Stimulated activated CD4-positive, alpha-beta T cell treated with anti-CD3 and anti-CD28 coated beads, TNF-alpha, amount 100 ng/mL, for 48 hours (primary cell): ENCODE results near the gene POLG2.
"Not testable (repeated sequence)": the region's sequence is repeated elsewhere in the genome, so short reads cannot be mapped to it uniquely, and the experiment has no call there.

Experiments
- DNase-seq, 3 donors: peaks; one replicate each; pipeline ENCODE4 v3.0.0-alpha.2; 2020; ENCODE audit warnings: low read depth in 3 of 3

POLG2 gene

DNA sequence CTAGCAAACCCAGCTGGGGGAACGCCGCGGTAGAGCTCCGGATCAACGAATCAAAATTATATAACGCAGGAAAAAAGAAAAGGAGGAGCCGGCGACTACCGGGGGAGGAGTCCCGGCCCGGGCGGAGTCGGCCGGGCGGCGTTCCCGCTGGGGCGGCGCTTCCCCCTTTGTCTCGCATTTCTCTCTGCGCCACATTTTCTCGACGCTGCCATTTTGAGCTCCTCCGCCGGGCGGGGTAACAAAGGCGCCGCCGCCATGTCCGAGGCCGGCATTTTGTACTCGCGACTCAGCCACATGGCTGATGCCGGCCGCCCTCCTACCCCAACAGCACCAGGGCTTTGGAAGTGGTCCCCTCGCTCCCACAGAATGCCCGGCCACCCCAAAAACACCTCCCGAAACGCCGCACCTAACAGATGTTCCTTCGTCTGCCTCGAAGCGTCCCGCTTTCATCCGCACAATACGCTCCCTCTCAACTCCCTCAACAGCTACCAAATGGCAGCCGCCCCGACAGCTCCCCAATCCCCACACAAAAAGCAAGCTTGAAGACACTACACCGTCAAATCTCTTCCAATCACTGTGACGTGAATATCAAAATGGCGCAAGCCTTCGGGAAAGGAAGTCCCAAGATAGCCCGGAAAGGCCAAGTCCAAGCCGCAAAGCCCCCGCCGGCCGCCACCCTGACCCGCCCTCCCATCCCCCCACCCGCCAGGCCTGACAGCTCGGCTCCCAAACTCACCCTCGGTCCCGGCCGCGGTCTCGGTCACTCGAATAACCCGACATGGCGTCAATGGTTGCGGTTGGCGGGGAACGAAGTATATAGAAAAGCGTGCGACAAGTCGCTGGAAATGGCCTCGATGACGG is 8.7 kb upstream of the POLG2 start:
- DNase-seq, result peak; percentile 62 to 74 (median 72)

DNA sequence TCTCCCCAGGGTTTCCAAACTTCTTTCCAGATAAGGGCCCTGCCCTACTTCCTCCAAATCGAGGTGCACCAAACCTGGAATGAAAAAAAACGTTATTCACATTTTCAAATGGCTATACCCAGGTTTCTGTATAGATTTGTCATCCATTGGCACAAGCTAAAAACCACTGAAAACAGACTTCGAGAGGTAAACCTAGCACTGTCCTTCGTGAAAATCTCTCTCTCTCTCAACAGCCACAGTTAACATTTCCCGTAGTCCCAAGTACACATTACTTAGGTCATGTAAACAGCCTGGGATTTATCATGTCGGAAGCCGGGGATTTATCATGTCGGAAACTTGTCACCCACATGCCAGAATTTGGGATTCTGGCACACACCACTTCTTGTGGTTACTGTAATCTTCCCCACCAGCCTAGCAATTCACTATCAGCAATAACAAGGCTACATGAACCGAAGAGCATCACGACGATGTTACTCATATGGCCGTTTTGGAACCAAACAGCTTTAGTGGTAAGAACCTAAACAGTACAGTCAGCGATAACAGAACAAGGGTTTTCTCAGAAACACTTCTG is 8.0 kb upstream of the POLG2 start:
- DNase-seq, result no peak

DNA sequence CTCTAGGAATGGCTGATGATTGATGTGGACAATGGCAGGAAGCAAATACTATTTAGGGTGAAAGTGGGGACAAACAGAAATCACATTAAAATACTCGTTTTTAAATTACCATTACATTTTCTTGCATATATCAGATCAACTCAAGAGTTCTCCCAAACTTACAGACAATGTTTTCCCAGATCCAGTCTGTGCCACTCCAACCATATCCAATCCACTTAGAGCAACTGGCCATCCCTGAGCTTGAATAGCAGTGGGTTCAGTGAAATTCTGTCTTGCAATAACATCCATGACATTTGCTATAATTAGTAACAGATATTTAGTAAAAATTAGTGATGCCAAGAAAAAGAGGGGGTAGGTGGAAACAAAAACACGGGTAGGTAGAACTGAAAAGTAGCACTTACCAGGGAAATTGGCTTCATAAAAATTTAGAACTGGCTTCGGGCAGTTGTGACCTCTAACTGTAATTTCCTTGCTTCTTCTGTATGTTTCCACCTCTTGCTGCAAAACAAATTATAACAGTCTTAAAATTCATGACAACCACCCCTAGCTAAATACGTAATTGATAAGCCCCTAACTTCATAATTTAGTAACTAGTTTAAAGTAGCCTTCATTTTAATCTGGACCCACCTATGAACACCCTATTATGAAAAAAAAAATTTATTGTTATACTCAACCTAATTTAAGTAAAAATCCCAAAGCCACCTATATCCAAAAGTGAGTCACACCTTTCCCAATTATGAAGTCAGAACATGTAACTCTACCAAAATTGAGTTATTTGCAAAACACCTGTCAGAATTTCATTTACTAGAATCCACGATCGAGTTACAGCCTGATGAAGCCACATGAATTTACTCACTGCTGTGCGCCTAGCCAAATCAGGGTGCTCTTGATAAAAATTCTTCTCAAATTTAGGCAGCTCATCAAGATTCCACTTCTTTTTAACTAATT is 7.2 kb upstream of the POLG2 start:
- DNase-seq, result no peak

DNA sequence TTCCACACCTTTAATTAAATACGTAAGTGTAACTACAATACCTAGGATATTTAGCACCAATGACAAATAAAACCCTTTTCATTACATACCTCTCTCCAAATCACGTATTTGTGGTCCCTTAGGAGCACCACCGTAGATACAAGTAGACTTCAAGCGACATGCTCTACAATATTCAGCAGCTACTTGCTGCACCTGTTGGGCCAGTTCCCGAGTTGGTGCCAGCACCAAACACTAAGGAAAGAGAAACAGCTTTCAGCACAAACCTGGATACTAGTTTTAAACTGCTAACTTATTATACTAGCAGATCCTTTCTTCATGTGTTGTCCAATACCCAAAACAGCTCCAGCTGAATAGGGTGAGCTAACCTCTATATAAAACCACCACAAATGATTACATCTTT is 6.5 kb upstream of the POLG2 start:
- DNase-seq, result no peak

DNA sequence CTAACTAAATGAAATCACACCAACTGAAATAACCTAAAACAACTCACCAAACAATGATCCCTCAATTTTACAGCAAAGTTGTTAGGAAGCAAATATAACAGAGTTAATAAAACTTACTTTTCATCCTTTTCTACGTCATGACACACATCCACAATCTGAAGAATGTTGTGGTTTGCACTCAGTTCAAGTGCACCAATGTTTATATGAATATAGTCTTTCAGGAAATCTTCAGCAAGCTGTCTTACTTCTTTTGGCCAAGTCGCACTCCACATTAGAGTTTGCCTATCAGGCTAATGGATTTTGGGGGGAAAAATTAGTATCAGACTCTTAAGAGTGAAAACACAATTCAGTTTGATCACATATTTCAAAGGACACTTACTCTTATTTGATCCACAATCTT is 6.0 kb upstream of the POLG2 start:
- no peak for DNase-seq

DNA sequence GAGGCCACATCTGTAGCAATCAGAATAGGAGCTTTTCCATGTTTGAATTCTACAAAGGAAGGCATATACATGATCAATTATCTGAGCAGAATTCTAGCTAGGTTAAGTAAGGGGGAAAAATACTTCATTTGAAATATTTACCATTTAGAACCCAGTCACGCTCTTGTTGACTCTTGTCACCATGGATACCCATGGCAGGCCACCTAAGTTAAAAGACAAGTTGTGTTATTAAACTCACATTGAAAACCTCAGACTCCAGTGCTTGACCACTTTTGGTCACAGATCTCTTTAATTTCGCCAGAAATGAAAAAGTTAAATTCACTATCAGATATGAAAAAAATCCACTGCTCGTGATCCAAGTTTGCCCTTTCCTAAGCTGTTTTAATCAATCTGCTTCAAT is 5.2 kb upstream of the POLG2 start:
- DNase-seq, result no peak

DNA sequence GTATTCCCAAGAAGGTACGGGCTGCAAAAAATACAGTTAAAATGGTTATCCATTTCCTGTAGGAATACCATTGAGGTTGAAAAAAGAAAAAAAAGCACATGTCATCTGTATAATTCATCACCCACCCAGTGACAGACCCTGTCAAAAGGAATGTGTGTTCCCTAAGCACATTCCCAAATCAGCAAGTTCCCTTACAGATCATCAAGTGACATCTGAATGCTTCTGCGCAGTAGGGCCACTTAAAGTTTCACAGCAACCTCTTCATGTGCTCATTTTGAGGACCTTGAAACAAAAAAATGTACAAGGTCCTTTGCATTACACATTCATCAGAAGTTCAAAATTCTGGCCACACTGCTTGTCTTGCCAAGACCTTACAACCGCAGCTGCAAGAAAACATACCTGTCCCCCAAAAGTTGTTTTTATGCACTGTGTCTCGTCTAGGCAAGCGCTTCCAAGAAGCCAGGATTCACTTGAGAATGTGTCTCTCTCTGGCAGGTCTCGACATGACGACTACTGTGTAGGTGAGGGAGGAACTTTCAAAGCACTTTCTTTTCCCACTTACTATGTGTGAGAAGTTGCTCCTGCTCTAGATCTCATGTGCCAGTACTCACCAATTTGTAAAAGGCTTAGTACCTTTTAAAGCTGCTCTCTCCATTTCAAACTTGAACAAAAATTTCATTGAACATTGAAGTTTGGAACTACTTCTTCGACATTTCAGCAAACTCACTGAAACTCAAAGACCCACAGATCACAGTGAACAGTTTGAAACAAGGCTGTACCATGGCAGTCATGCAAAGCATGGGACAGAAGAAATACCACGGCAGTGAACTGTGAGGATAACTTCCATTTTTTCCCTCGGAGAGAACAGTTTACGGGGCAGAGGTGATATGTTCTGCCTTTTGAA is 4.3 kb upstream of the POLG2 start:
- no peak for DNase-seq

DNA sequence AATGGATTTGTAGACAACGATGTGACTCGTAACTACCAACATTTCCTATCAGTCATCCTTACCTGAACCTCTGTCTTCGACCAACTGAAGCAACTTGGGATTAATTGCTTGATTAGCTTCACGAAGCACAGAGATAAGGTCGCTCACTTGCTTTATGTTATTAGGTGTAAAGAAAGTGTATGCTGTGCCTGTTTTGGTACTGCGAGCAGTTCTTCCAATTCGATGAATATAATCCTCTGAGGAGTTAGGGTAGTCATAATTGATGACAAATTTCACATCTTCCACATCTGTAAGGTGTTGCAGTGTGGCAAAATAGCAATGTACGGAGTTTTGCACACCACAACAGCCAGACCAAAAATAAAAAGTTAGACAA is 3.6 kb upstream of the POLG2 start:
- DNase-seq, result no peak

DNA sequence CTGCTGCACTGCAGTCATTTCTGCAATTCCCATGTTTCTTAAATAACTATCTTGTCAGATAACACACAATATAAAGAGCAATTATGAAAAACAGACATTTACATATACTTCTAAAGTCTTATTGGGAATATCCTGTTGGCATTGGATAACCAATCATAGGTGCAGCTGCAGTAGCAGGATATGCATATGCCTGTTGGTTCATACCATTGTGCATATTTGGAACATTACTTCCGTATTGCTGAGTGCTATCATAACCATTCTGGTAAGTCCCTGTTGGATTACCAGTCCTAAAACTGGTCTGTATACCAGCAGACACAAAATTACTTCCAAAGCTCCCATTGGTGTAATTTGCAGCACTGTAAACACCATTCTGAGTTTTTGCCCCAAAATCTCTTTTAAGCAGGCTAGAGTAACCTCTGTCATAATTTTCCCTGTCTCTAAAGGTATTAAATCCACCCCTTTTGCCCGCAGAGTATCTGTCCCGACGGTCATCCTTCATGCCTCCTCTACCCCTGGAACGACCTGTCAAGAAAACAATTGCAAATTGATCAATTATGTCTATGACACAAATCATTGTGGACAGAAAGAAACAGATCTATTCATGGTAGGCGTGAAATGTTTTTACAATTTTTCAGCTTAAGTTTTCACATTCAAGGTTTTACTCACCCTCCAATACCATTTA is 3.1 kb upstream of the POLG2 start:
- no peak for DNase-seq

DNA sequence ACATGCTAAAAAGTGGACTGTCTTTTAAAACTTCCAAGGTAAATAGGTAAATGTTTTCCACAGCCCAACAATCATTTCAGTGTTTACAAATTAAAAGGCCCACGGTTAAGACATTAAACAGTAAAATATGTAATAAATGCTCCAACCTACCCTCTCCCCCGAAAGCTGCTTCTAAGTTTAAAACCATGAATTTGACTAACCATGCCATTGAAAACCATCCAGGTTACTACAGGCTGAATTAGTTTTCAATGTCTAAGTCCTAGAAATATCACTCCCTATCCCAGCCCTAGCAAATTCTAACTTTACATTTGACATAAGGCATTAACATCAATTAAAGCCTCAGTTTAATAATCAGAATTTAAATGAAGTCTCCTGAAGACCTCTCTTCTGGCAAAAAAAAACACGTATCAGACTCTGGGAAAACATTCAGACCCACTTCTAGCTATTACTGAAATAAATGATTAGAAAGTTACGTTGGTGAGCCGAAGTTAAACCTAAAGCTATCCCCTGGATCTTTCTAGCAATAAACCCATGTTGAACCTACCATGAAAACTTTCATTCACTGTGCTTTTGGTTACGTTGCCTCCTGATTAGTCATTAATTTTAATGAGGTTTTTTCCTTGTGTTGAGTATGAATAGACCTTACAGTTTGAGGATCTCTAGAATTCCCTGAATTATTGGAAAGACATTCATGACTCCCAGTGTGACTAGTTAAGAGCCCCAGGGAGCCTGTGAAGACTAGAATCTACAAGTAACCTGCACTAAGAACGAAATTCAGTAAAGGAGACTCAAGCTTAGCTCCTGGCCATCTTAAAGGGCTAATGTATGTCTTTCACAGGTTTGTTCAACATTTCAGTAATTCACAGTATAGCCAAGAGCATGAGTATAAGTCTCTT is 1.7 kb upstream of the POLG2 start:
- DNase-seq, result no peak

DNA sequence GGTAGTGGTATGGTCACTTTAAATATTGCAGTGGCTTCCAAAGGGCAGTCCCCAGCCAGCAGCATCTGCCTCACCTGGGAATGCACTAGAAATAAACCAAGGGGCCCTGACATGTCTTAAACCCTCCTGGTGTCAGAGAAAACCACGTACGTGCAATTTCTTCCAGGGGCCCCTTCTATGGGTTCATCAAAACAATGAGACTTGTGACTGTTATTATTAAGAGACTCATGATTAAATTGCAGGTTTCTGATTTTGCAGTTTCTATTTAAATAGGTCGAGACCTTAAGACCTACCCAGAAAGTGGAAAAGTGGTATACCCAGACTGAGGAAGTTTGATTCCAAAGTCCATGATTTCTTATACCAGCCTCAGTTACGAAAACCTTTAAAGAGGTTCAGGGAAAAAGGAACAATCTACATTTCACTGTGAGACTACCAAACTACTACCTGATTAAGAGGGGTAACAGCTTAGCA is 746 bp upstream of the POLG2 start:
- DNase-seq, result peak in 1 of 3 donors; percentile 11

DNA sequence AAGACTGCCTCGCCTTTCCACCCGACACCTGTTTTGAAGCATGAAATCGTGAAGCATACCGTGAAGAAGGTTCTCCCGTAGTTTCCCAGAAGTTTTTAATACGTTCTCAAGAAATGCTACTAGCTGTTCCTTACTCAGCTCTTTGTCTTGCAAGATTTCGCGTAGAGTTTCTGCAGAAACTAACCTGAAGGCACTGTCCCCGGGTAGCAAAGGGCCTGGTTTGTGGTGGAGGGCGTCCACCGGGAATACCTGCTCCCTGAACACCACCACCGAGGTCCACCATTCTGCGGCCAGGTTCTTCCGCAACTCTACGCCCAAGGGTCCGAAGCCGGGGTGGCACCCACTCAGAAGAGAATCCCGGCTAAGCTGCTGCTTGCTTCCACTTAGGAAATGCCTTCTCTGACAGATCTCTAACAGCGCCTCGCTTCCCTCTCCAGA is 487 bp downstream of the POLG2 start:
- no peak for DNase-seq

DNA sequence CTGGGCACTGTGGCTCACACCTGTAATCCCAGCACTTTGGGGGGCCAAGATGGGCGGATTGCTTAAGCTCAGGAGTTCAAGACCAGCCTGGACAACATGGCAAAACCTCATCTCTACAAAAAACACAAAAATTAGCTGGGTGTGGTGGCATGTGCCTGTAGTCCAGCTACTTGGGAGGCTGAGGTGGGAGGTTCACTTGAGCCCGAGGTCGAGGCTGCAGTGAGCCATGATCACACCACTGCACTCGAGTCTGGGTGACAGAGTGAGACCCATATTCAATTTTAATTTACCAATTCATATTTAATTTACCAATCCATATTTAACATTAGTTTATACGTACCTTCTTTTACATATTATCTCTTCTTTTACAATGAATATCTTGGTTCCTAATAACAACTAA is 1.6 kb downstream of the POLG2 start:
- DNase-seq, result not testable (repeated sequence)

DNA sequence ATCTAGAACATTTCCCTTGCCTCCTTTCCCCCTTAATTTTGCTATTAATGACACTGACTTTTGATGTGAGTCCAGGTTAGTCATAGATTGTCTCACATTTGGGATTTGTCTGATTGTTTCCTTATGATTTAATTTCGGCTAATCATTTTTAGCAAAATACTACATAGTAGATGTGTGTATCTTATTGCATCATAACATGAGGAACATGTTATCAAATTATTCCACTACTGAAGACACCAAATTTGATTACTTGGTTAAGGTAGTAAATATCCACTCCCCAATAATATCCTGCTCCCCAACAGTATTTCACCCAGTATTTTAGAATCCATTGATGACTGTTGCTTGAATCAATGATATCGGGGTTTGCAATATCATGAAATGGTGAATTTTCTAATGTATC is 2.7 kb downstream of the POLG2 start:
- DNase-seq, result no peak

DNA sequence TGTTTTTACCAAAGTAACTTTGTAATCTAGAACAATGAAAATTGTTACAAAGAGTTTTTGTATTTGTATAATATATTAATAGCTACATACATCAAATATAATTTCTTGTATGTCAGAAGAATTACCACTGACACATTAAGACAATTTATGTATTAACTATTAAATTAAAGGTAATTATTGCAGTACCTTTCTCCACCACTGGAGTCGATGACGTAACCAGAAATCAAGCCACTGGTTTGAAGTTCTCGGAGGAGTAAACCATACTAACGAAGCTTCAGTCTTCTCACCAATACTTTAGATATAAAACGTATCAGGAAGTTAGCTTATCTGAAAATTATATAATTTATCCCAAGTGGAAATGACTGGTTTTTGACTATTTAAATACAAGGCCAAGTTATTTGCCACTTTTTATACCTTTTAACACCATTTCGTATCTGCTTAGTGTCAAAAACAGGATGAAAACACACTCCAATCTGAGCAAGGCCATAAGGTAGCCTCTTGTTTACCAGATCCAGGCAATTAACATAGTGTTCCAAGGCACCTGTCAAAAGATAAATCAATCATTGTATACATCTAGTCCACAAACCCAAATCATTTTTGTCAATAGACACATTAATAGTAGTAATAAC is 4.3 kb downstream of the POLG2 start:
- DNase-seq, result peak in 1 of 3 donors; percentile 33

DNA sequence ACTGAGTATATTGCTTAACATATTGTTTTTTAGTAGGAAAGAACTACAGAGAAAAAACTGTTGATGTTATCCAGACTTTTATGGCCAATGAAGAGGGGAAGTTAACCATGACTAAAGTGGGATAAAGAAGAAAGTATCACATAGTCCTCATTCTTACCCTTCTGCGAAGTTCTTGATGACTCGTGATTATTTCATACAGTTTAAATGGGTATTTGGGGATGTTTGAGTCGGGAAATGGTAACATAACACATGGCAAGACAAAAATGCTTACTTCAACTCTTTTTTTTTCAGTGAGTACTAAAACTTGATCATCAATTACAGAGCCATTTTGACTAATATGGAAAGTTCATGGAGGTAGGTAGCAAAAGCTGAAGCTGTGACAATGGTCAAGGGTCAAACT is 4.9 kb downstream of the POLG2 start:
- no peak for DNase-seq

DNA sequence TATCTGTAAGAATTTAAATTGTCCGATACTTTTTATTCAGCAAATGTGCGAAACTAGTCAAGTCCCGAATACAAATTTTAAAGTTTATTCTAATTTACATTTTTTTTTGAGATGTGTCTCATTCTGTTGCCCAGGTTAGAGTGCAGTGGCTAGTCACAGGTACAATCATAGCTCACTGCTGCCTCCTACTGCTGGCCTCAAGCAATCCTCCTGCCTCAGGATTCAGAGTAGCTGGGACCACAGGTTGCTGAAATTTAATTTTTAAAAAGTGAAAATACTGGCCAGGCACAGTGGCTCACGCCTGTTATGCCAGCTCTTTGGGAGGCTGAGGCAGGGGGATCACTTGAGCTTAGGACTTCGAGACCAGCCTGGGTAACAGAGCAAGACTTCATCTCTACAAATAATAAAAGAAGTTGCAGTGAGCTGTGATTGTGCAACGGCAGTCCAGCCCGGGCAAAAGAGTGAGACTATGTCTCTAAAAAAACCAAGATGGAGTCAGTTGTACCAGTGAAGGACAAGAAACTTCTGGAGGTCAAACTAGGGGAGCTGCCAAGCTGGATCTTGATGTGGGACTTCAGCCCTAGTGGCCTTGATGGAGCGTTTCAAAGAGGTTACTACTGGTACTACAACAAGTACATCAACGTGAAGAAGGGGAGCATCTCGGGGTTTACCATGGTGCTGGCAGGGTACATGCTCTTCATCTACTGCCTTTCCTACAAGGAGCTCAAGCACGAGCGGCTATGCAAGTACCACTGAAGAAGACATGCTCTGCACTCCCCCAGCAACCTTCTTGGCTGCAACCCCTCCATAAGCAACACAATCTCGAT is 5.6 kb downstream of the POLG2 start:
- DNase-seq, result peak in 2 of 3 donors; percentile 12 to 38

DNA sequence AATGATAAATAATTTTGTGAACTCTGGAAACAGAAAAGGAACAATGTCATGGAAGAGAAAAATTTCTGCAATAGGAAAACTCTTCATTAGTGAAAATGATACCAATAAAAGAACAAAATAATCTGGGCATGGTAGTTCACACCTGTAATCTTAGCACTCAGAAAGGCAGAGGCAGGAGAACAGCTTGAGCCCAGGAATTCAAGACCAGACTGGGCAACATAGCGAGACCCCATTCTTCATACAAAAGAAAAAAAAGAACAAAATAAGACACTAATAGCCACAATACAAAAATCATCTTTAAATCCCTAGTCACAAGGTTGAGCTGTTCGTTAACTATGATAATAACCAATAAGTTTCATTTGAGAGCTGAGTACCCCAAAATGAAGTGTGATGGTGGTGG is 8.6 kb downstream of the POLG2 start:
- DNase-seq, result no peak
